Measurements from ENCODE around the gene SPATS2L. TPM values are rescaled to one million over a fixed set of nuclear protein-coding genes. Genes with fewer than 3 reads are reported as not detected.
"Not testable (repeated sequence)": the region's sequence is repeated elsewhere in the genome, so short reads cannot be mapped to it uniquely, and the experiment has no call there.

The SPATS2L gene
- total RNA-seq, 2 experiments from 2014 or later: 79.0 to 82.3 TPM

DNA sequence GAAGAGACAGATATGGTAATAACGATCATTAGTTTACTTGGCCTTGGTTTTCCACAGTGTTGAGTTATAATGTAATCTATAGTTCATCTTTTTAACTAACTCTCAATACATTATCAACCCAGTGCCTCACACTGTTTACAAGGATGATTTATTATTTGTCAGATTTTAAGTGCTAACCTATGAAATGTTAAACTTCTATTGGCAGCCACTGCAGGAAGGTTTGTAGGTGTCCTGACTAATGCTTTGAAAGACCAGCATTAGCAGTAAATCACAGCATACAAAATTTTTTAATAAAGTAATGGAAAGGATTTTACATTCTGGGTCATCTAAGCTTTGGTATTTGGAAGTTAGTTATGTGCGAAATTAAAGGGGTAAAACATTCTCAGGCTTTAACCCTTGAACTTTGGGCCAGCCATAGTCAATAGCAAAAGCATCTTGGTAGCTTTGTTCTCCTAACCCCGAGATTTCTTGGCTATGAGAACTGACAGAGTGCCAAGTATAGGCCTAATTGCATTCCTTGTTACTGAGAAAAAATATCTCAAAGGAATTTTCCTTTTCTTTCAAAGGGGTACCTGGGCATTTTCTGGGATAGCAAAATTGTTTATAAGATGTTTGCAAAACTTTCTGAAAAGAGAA, 30.6 kb downstream of the SPATS2L start:
- H3K9me3 Mint-ChIP-seq: peaks cover 2% of the 10 kb centered on the region
- H3K36me3 Mint-ChIP-seq (ENCODE audit: low read depth): peaks cover 19% of the 10 kb centered on the region
- H3K4me3 Mint-ChIP-seq: no peak overlapping the region
- POLR2A ChIA-PET: no interaction called here
- CTCF ChIA-PET: no interaction called here
- DNase-seq: no peak
- H3K27me3 Mint-ChIP-seq: no peaks in the 10 kb centered on the region
- H3K4me1 Mint-ChIP-seq: peaks cover 29% of the 10 kb centered on the region
- H3K27ac Mint-ChIP-seq: no peak overlapping the region

DNA sequence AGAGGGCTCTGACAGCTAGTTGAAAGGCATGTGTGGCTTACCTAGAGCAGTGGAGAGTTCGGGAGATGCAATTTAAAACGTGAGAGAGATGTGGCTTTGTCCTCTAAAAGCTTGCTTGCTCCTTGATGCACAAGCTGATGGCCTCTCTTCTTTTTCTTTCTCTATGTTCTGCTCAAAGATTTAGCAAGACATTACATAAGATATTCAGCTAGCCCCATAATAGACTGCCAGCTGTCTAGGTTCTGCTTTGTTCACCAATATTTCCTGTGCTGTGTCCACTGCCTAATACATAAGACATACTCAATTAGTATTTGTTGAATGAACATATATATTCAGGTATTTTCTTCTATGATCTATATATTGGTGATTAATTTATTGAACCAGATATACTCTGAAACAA, 31.1 kb downstream of the SPATS2L start:
- ChIA-PET CTCF (no interaction called here), POLR2A (no interaction called here)
- H3K4me3 Mint-ChIP-seq: no peak overlapping the region
- no peak for DNase-seq
- peaks cover 32% of the 10 kb centered on the region for H3K4me1 Mint-ChIP-seq
- no peaks in the 10 kb centered on the region for H3K27me3 Mint-ChIP-seq
- H3K27ac Mint-ChIP-seq: no peak overlapping the region
- peaks cover 22% of the 10 kb centered on the region for H3K36me3 Mint-ChIP-seq (ENCODE audit: low read depth)
- peaks cover 2% of the 10 kb centered on the region for H3K9me3 Mint-ChIP-seq

- peaks cover 32% of the 10 kb centered on the region for H3K4me1 Mint-ChIP-seq
- H3K9me3 Mint-ChIP-seq: peaks cover 2% of the 10 kb centered on the region
- H3K4me3 Mint-ChIP-seq: no peak overlapping the region
- H3K27me3 Mint-ChIP-seq: no peaks in the 10 kb centered on the region
- no peak for DNase-seq
- H3K27ac Mint-ChIP-seq: no peak overlapping the region
- ChIA-PET CTCF (interaction anchor here (1.0 kb wide), 1 partner anchor 40 kb away, joined by 3 read pairs; no protein-coding TSS in a partner anchor), POLR2A (interaction anchor here (1.0 kb wide), 1 partner anchor 23 kb away, joined by 3 read pairs; no protein-coding TSS in a partner anchor)
- H3K36me3 Mint-ChIP-seq (ENCODE audit: low read depth): peaks cover 22% of the 10 kb centered on the region
Observed at GRCh38 chr2:200338692-200339091, 32.2 kb downstream of the SPATS2L start.

DNA sequence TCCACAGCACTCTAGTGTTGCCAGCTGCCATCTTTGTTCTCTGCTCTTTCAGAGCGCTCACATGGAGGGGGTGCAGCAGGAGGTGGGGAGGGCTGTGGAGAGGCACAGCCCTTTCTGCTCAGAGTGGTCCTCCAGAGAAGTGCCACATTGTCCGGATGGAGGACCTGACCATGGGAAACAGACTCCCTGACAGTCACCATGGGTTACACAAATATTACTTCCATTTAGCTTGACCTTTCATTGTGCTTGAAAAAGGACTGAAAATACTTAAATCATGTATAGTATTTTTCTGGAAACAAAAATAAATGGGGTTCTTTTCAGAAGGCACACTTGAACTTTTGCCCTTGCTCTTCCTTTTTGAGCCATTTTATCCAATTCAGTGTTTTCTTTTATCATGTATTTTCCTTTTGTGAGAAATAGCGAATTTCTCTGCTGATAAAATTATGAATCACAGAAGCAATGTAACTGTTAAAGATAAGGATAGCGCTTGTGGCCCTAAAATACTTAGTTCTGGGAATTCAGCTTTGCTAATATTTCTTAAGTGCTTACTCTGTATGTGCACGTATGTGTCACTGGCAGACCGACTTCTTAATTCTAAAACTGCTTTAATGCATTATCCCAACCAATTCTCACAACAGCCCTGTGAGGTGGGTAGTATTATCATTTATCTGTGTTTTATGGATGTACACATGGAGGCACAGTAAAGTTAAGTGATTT, 34.2 kb downstream of the SPATS2L start:
- H3K4me1 Mint-ChIP-seq: peaks cover 32% of the 10 kb centered on the region
- ChIA-PET CTCF (no interaction called here), POLR2A (no interaction called here)
- no peak overlapping the region for H3K27ac Mint-ChIP-seq
- no peak overlapping the region for H3K4me3 Mint-ChIP-seq
- peaks cover 24% of the 10 kb centered on the region for H3K36me3 Mint-ChIP-seq (ENCODE audit: low read depth)
- no peaks in the 10 kb centered on the region for H3K27me3 Mint-ChIP-seq
- DNase-seq: no peak
- H3K9me3 Mint-ChIP-seq: peaks cover 2% of the 10 kb centered on the region

DNA sequence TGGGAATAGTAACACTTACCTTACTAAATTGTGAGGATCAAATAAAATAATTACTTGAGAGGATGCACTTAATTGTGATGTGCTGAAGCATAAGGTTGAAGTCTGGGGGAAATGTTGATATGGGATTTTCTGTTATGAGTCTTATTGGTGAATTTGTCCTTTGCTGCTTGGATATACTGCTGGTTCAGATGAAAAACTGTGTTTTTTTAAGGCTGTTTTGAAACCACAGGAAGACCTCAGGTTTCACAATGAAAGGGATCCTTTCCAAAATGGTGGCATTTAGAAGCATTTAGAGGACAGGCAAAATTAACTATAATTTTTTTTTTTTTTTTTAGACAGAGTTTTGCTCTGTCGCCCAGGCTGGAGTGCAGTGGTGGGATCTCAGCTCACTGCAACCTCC, 34.9 kb downstream of the SPATS2L start:
- no peak for DNase-seq
- Mint-ChIP-seq H3K9me3 (peaks cover 2% of the 10 kb centered on the region), H3K27me3 (no peaks in the 10 kb centered on the region), H3K27ac (no peak overlapping the region), H3K36me3 (ENCODE audit: low read depth) (peaks cover 30% of the 10 kb centered on the region), H3K4me1 (peaks cover 32% of the 10 kb centered on the region), H3K4me3 (no peak overlapping the region)
- ChIA-PET POLR2A (no interaction called here), CTCF (no interaction called here)

DNA sequence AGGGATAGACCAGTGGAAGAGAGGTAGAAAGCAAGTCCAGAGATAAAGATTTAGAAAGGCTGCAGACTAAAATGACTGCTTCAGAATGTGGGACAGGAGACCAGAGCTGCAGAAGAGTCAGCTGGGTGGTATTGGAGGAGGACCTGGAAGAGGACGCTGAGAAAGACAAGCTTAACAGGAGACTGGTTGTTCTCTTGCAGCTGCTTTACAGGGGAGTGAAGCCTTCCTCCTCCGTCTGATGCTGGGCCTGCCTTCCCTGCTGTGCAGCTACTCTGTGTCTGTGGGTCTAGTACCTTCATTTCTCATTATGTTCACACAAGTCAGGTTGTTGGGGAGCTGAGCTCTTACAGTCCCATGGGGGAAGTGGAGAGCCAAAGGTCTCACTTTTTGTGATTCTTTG, 35.7 kb downstream of the SPATS2L start:
- POLR2A ChIA-PET: no interaction called here
- no peak for DNase-seq
- H3K27me3 Mint-ChIP-seq: no peaks in the 10 kb centered on the region
- CTCF ChIA-PET: no interaction called here
- peaks cover 33% of the 10 kb centered on the region for H3K4me1 Mint-ChIP-seq
- H3K36me3 Mint-ChIP-seq (ENCODE audit: low read depth): peaks cover 35% of the 10 kb centered on the region
- H3K4me3 Mint-ChIP-seq: no peak overlapping the region
- H3K27ac Mint-ChIP-seq: no peak overlapping the region
- peaks cover 2% of the 10 kb centered on the region for H3K9me3 Mint-ChIP-seq

GRCh38 chr2:200342654-200343053, 36.2 kb downstream of the SPATS2L start:
- Mint-ChIP-seq H3K4me3 (no peak overlapping the region), H3K27ac (no peak overlapping the region), H3K36me3 (ENCODE audit: low read depth) (peaks cover 37% of the 10 kb centered on the region), H3K27me3 (no peaks in the 10 kb centered on the region), H3K9me3 (peaks cover 2% of the 10 kb centered on the region), H3K4me1 (peaks cover 33% of the 10 kb centered on the region)
- DNase-seq: no peak
- ChIA-PET POLR2A (no interaction called here), CTCF (no interaction called here)

GRCh38 chr2:200344202-200344601, 37.7 kb downstream of the SPATS2L start:
- H3K27ac Mint-ChIP-seq, H3K9me3 Mint-ChIP-seq, CTCF ChIA-PET, POLR2A ChIA-PET, DNase-seq, H3K4me3 Mint-ChIP-seq, H3K27me3 Mint-ChIP-seq: not testable (repeated sequence)
- peaks cover 24% of the 10 kb centered on the region for H3K4me1 Mint-ChIP-seq
- H3K36me3 Mint-ChIP-seq (ENCODE audit: low read depth): peaks cover 41% of the 10 kb centered on the region

GRCh38 chr2:200345975-200346374, 39.5 kb downstream of the SPATS2L start:
- no peak for DNase-seq
- ChIA-PET CTCF (interaction anchor here (1.2 kb wide), 1 partner anchor 138 kb away, joined by 3 read pairs; no protein-coding TSS in a partner anchor), POLR2A (no interaction called here)
- H3K9me3 Mint-ChIP-seq: peaks cover 2% of the 10 kb centered on the region
- H3K4me1 Mint-ChIP-seq: peaks cover 14% of the 10 kb centered on the region
- no peak overlapping the region for H3K4me3 Mint-ChIP-seq
- peaks cover 44% of the 10 kb centered on the region for H3K36me3 Mint-ChIP-seq (ENCODE audit: low read depth)
- H3K27ac Mint-ChIP-seq: no peak overlapping the region
- H3K27me3 Mint-ChIP-seq: no peaks in the 10 kb centered on the region

GRCh38 chr2:200347301-200347700, 40.8 kb downstream of the SPATS2L start:
- POLR2A ChIA-PET: interaction anchor here (1.0 kb wide), 1 partner anchor 41 kb away, joined by 3 read pairs; the partner anchor contains the start of gene SPATS2L
- CTCF ChIA-PET: interaction anchor here (1.6 kb wide), 1 partner anchor 108 kb away, joined by 3 read pairs; no protein-coding TSS in a partner anchor
- H3K27ac Mint-ChIP-seq: no peak overlapping the region
- DNase-seq: no peak
- H3K4me1 Mint-ChIP-seq: peaks cover 3% of the 10 kb centered on the region
- no peaks in the 10 kb centered on the region for H3K27me3 Mint-ChIP-seq
- no peak overlapping the region for H3K4me3 Mint-ChIP-seq
- H3K36me3 Mint-ChIP-seq (ENCODE audit: low read depth): peaks cover 39% of the 10 kb centered on the region
- no peaks in the 10 kb centered on the region for H3K9me3 Mint-ChIP-seq

DNA sequence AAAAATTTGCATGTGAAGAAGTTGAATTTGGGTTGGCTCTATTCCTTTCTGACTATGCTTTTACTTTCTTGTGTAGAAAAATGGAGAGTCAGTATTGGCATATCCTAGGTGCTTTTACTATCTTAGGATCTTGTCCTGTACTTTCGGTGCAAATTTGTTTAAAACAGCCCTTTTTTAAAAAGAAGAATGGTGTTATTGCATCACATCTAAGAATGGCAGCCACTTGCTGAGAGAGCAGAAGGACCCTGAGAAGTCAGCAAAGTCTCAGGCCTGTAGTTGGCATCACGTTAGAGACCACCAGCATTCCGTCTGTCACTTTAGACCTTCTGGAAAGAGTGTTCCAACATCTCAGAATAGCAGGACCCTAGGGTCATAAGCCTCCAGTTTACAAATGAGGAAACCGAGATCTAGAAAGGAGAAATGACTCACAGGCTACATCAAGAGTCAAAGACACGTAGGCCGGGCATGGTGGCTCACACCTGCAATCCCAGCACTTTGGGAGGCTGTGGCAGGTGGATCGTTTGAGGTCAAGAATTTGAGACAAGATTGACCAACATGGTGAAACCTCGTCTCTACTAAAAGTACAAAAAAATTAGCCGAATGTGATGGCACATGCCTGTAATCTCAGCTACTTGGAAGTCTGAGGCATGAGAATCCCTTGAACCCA, 42.5 kb downstream of the SPATS2L start:
- peaks cover 1% of the 10 kb centered on the region for H3K4me1 Mint-ChIP-seq
- H3K27me3 Mint-ChIP-seq: no peaks in the 10 kb centered on the region
- CTCF ChIA-PET: interaction anchor here (1.6 kb wide), 1 partner anchor 106 kb away, joined by 3 read pairs; no protein-coding TSS in a partner anchor
- no peak overlapping the region for H3K27ac Mint-ChIP-seq
- H3K36me3 Mint-ChIP-seq (ENCODE audit: low read depth): peaks cover 38% of the 10 kb centered on the region
- DNase-seq: no peak
- POLR2A ChIA-PET: interaction anchor here (0.7 kb wide), 1 partner anchor 315 kb away, joined by 3 read pairs; no protein-coding TSS in a partner anchor
- H3K9me3 Mint-ChIP-seq: no peaks in the 10 kb centered on the region
- no peak overlapping the region for H3K4me3 Mint-ChIP-seq

DNA sequence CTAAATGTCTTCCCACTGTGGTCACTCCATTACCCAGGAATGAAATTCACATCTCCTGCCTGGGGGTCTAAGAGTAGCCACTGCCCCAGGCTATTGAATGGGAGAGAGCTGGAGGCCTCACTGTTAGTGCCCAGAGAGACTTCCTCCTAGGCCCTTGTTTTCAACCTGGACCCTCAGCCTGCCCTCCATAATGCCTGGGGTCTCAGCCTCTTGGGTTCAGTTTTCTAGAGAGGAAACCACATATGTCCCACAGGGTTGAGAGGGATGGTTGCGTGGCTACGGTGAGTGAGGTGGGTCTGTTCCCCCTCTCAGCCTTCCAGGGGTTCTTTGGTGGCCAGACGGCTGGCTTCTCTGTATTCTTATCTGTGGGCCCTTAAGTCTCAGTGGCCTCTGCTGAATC, 43.4 kb downstream of the SPATS2L start:
- H3K4me1 Mint-ChIP-seq: peaks cover 1% of the 10 kb centered on the region
- ChIA-PET POLR2A (no interaction called here), CTCF (no interaction called here)
- DNase-seq: no peak
- no peak overlapping the region for H3K27ac Mint-ChIP-seq
- H3K36me3 Mint-ChIP-seq (ENCODE audit: low read depth): peaks cover 31% of the 10 kb centered on the region
- H3K9me3 Mint-ChIP-seq: no peaks in the 10 kb centered on the region
- no peak overlapping the region for H3K4me3 Mint-ChIP-seq
- no peaks in the 10 kb centered on the region for H3K27me3 Mint-ChIP-seq

DNA sequence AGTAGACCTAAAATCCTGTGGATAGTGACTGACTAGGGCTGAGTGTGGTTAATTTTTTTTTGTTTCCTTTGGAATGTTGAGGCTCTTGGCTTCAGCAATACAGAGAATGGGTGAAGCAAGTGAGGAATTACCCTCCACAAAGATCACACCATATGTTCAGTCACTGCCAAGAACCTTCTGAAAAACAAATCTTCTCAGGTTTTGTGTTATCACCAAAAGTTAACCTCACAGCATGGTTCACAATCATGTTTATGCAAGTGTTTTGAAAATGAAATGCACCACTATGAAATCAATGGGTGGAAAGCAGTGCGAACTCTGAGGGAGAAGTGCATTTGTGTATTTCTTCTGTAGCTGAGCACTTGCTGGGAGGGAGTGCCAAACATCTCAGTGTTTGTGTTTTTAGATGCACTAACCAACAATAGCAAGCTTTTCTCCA, 44.4 kb downstream of the SPATS2L start:
- Mint-ChIP-seq H3K27me3 (no peaks in the 10 kb centered on the region), H3K4me3 (no peak overlapping the region), H3K36me3 (ENCODE audit: low read depth) (peaks cover 27% of the 10 kb centered on the region), H3K4me1 (peaks cover 1% of the 10 kb centered on the region), H3K9me3 (no peaks in the 10 kb centered on the region), H3K27ac (no peak overlapping the region)
- DNase-seq: no peak
- ChIA-PET CTCF (no interaction called here), POLR2A (no interaction called here)

Measured in activated CD4-positive, alpha-beta memory T cell treated with anti-CD3 and anti-CD28 coated beads, Interleukin-2, amount 10 ng/mL, durations not matched to agents 7 days and 5 days (primary cell).